Ovary (tissue), 1 donor: Measurements from ENCODE around the gene KCNA5.

Source experiments
- EP300 ChIP-seq: sonication (generic); formaldehyde crosslinking; IDR thresholded peaks from one replicate; pipeline ENCODE4 v1.6.1; 2017; ENCODE audit warnings: antibody characterized with exemption
- POLR2A ChIP-seq: fragments of 450-650 bp; IDR thresholded peaks from one replicate; pipeline ENCODE4 v1.6.1; 2017; ENCODE audit warnings: antibody characterized with exemption, mild to moderate bottlenecking, moderate library complexity

DNA sequence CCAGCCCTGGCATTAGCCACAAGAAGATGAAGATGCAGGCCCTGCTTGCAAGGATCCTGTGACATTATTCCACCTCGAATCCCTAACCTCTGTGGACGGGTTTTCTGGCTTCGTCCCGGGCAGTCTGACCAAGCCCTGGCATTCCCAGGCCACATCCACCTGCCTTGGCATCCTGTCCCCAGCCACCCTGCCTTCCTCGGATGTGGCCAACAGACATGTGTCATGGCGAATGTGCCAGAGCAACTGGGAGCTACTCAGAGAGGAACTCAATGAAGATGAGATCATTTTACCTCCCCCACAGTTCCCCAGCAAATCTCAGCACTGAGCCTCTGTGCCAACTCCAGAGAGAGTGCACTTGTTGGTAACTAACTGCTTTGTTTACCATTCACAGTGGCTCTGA, 33.5 kb upstream of the KCNA5 start:
- TF ChIP-seq POLR2A: no peak
- TF ChIP-seq EP300: no peak
